Esophagus squamous epithelium (tissue), 4 donors: ENCODE data around the gene TMEM51.

Experiments
- POLR2A ChIP-seq, 4 donors: fragments of 450-650 bp; IDR thresholded peaks; one replicate each; pipeline ENCODE4 v1.6.1; 2017; ENCODE audit warnings: antibody characterized with exemption in 4 of 4, mild to moderate bottlenecking in 4 of 4, moderate library complexity in 3 of 4
- TF ChIP-seq, protein P1 (sequence below), 6 experiments: fragments of 450-650 bp in 4 of 6; fragments of 200-600 bp in 2 of 6; sonication (generic) in 2 of 6; IDR thresholded peaks; one replicate each; pipeline ENCODE4 v1.5.1; 2016 to 2019; ENCODE audit warnings: antibody characterized with exemption in 6 of 6, mild to moderate bottlenecking in 4 of 6, moderate library complexity in 4 of 6

DNA sequence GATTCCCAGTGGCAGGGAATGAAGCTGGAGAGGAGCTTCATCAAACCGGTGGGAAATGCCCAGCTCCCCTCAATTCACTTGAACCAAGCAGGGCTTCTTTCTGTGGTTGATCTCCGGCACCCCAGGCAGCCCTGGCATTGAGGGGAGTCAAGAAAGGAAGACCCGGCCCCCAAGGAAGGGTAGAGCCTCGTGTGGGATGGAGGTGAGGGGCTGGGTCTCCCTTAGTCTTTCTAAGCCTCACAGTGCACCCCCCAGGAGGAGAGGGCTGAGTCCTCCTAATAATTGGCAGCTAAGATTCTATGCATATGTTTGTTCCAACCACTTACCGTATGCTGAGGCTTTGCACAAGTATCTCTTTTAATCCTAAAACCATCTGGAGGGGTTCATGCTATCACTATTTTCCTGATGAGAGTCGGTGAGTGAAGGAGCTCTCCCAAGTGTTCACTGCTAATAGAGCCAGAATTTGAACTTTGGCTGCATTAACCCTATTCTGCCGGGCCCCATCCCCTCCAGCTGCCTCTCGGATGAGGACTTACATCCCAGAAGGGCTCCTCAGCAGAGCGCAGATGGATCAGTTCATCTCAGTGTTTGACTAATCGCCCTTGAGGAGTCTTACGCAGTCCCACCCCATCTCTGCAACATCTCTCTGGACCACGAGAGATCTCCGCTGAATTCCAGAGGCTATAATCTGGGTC is 33.1 kb upstream of the TMEM51 start:
- TF ChIP-seq POLR2A (IDR thresholded peaks at IDR 0.05), result no peak
- TF ChIP-seq, protein P1, sequence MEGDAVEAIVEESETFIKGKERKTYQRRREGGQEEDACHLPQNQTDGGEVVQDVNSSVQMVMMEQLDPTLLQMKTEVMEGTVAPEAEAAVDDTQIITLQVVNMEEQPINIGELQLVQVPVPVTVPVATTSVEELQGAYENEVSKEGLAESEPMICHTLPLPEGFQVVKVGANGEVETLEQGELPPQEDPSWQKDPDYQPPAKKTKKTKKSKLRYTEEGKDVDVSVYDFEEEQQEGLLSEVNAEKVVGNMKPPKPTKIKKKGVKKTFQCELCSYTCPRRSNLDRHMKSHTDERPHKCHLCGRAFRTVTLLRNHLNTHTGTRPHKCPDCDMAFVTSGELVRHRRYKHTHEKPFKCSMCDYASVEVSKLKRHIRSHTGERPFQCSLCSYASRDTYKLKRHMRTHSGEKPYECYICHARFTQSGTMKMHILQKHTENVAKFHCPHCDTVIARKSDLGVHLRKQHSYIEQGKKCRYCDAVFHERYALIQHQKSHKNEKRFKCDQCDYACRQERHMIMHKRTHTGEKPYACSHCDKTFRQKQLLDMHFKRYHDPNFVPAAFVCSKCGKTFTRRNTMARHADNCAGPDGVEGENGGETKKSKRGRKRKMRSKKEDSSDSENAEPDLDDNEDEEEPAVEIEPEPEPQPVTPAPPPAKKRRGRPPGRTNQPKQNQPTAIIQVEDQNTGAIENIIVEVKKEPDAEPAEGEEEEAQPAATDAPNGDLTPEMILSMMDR (IDR thresholded peaks at IDR 0.05), result no peak
